ENCODE results near the gene IL1R1.

Gene IL1R1

DNA sequence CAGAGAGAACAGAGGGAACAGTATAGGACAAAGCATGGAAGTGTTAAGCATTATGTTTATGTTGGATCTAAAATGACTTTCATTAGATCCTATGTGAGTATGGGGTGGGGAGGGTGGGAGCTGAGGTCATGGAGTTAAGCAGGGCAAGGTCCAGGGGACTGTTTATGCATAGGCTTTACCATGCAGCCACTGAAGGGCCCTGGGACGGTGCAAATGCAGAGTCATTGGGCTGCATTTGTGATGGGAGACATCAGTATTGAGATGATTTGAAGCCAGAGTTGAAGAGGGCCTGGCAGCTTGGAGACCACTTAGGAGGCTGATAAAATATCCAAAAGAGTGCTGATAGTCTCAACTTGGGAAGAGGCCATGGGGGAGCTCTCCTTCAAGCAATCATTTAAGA lies 66.9 kb downstream of the IL1R1 start:
- DNase-seq: no peak

DNA sequence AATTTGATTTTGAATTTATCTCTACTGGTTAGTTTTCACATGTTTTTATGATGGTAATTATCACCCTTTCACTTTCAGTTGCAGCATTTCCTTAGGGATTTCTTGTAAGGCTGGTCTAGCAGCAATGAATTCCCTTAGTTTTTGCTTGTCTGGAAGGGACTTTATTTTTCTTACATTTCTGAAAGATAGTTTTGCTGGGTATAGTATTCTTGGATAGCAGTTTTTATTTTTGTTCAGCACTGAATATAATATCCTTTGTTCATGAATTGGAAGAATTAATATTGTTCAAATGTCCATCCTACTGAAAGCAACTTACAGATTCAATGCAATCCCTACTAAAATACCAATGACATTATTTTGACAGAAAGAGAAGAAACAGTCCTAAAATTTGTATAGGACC lies 74.5 kb downstream of the IL1R1 start:
- DNase-seq: no peak

DNA sequence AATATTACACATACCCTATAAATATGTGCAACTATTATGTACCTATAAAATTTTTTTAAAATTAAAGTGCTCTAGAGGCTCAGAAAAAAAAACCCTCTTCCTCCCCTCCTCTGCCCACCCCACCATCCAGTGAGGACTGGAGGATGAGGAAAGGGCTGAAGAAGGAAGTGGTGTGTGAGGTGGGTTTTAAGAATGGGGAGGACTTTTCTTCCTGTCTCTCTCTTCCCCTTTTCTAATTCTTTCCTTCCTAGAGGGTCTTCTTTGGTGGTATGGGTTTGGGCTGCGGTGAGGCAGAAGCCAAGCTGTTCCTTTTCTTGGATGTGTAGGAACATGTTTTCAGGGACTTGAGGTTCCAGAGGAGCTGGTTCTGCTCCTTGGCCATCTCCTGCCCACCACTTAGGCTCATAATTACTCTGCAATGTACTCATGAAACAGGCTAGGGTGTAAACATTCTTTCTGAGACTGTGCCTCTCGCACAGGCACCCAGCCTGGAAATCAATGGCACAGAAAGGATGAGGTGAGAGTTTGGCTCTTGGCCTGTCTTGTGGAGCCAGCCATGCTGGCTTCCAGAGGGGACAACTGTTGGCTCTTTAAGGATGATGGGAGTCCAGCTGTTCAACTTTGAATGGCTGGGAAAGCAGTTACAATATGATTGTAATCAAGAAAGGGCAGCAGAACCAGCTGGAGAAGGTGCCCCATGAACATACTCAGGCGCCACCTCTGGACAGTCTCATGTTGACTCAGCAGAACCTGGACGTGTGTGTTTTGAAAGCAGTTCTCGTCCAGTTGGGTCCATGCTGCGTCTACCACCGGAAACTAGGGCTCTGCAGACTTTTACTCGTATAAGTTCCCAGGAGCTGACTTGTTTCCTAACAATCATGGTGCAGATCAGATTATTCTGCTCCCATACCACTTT lies 82.5 kb downstream of the IL1R1 start:
- DNase-seq: peak; percentile 63

DNA sequence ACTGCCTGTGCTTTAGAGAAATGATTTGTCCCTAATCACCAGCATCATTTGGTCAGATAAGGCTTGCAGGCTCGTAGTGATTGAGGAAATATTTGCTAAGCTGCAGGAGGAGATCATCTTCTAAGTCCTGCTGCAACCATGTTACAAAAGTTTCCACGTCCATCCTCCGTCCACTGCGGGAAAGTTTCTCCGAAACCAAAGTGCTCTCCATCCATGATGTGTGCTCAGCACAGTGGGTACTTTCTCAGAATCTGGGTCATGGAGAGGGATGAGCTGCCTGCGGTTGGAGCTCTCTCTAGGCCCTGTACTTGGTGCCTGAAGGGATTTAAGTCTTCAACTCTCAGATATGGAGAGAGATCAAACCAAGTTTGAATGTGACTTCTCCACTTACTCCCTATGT lies 83.6 kb downstream of the IL1R1 start:
- DNase-seq: no peak

DNA sequence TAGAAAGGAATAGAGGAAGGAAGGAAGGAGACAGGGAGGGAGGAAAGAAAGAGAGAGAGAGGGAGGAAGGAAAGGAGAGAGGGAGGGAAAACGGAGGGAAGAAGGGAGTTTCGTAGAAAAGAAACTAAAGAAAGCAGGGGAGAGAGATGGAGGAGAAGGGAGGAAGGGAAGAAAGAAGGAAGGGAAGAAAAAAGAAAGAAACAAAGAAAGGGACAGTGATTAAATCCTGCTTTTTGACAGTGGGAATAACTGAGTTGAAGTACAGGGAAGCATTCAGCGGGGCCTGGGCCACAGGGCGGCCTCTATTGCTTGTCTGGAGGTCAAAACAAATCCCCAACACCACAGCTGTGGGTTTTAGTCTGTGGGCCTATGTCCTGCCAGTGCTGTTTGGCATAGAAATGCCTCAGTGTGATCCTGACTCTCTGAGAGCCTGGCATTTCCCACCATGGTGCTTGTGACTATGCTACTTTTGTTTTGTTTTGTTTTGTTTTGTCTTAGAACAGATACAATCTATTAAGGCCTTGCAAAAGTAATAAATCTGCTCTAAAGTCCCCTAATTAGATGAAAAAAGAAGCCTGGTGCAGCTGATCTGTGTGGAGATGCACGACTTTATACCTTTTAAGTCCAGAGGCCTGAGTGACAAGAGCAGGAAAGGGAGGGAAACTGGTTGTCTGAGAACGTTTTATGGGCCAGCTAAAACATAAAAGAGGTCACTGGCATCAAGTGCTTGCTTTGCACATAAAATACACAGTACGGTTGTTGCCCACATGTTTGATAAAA lies 84.3 kb downstream of the IL1R1 start:
- DNase-seq: no peak

DNA sequence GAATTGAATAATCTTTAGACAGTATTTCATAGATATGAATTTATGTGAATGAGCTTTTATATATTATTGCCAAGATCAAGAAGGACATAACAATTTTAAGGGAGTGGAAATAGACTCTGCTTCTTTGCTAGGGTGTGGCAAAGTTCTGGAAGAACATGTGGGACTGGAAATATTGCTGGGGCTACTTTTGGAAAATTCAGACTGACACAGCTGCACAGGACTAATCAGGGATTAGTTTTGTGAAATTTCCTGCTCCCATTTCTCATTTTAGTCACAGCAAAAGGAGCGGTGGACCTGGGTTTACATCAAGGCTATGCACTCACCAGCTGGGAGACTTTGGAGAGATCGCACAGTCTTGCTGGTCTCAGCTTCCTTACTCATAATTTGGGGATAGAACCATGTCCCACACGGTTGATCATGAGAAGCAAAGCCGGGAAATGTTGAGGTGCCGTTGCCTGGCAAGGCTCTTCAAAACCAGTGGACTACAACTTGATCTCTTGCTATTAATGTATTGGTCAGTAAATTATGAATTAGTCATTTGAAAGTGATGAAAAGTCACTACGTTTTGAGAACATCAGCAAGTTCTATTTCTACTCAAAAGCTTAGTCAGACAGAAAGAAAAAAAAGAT lies 86.7 kb downstream of the IL1R1 start:
- DNase-seq: no peak

Measured in GDM1 (cell line).